ENCODE results near the gene ABR.
"Not testable (repeated sequence)": the region's sequence is repeated elsewhere in the genome, so short reads cannot be mapped to it uniquely, and the experiment has no call there.

The ABR gene

DNA sequence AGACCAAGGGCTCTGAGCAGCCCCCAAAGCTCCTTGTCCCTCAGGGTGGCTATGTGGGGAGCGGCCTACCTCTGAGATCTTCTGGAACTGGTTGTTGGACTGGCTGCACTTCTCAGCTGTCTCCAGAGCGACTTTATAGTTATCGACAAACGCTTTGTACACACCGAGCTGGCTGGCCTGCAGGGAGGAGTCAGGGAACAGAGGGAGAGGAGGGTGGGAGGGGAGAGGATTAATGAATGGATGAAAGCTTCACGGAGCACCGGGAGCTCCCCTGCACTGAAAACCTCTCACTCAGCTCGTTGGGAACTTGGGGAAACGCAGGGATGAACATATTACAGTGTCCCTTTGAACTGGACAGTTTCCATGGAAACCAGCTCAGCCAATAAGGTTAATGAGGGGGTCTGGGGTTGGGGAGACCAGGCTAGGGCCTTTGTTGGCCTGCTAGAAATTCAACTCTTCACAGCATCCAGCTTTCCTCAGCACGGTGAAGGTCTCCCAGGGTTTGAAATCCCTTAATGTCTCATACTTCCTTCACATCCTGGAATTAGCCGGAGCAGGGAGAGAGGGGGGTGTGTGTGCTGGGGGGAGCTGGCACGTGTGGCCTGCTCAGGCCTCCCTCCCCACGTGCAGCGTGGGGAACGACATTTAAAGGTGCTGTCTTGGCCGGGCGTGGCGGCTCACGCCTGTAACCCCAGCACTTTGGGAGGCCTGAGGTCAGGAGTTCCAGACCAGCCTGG, 96.2 kb downstream of the ABR start:
- DNase-seq (ENCODE audit: low read depth, low spot score) = no peak
- H3K4me3 ChIP-seq (ENCODE audit: low read length) = no peak overlapping the region

GRCh38 chr17:1082579-1082978, 97.2 kb downstream of the ABR start:
- DNase-seq (ENCODE audit: low read depth, low spot score) = no peak
- H3K4me3 ChIP-seq (ENCODE audit: low read length) = no peak overlapping the region

DNA sequence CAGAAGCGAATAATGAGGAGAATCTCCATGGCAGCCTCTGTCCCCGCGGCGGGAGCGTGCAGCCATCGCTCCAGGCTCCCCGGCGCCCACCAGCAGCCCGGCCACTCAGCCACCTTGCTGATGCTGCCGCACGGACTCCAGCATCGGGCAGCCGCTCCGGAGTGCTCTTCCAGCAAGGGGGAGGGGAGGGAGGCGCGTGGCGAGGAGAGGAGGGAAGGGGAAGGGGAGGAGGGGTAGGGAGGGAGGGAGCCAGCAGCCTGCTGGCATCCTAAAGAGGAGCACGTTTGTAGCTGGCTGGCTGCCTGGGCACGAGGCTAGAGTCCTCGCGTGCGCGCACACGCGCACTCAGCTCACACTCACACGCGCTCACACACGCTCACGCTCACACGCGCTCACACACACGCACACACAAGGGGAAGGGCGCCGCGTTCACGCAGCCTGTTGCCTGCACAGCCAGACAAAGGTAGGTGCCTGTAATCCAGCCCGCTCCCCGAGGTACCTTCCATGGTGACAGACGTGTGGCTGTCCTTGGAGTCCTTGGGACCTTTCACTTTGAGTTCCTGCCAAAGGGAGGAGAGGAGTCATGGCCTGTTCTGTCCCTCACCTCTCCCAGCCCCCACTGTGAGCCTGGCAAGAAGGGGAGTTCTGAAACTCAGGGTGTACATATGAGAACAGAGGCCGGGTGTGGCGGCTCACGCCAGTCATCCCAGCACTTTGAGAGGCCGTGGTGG, 100.8 kb downstream of the ABR start:
- H3K4me3 ChIP-seq (ENCODE audit: low read length) = no peak overlapping the region
- DNase-seq (ENCODE audit: low read depth, low spot score) = no peak

- DNase-seq (ENCODE audit: low read depth, low spot score) = no peak
- no peak overlapping the region for H3K4me3 ChIP-seq (ENCODE audit: low read length)
These were observed 101.6 kb downstream of the ABR start for GRCh38 chr17:1077986-1078711.

GRCh38 chr17:1077581-1077985, 102.2 kb downstream of the ABR start:
- no peak overlapping the region for H3K4me3 ChIP-seq (ENCODE audit: low read length)
- DNase-seq (ENCODE audit: low read depth, low spot score) = no peak

- no peak for DNase-seq (ENCODE audit: low read depth, low spot score)
These were observed 102.8 kb downstream of the ABR start for GRCh38 chr17:1076982-1077302.

GRCh38 chr17:1076299-1076981, 103.3 kb downstream of the ABR start:
- no peak for DNase-seq (ENCODE audit: low read depth, low spot score)

More at GRCh38 chr17:1076982-1077302, 102.8 kb downstream of the ABR start:
- H3K4me3 ChIP-seq (ENCODE audit: low read length) = no peak overlapping the region

GRCh38 chr17:1074886-1075605, 104.7 kb downstream of the ABR start:
- DNase-seq (ENCODE audit: low read depth, low spot score) = no peak
- H3K4me3 ChIP-seq (ENCODE audit: low read length) = no peak overlapping the region

More at GRCh38 chr17:1076299-1076981, 103.3 kb downstream of the ABR start:
- no peak overlapping the region for H3K4me3 ChIP-seq (ENCODE audit: low read length)

DNA sequence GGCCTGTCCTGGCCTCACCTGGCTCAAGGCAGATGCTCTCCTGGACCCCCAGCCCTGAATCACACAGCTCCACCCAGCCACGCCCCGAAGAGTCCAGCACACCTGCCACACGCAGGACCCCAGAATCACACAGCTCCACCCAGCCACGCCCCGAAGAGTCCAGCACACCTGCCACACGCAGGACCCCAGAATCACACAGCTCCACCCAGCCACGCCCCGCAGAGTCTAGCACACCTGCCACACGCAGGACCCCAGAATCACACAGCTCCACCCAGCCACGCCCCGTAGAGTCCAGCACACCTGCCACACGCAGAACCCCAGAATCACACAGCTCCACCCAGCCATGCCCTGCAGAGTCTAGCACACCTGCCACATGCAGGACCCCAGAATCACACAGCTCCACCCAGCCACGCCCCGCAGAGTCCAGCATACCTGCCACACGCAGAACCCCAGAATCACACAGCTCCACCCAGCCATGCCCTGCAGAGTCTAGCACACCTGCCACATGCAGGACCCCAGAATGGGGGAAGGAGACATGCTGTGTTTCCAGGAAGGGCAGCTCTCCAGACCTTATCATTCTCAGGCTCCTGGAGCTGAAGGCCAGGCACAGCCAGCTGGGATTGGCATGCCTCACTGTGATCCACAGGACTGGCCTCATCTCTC, 105.7 kb downstream of the ABR start:
- not testable (repeated sequence) for DNase-seq (ENCODE audit: low read depth, low spot score); H3K4me3 ChIP-seq (ENCODE audit: low read length)

GRCh38 chr17:1073241-1073962, 106.4 kb downstream of the ABR start:
- no peak for DNase-seq (ENCODE audit: low read depth, low spot score)
- H3K4me3 ChIP-seq (ENCODE audit: low read length) = no peak overlapping the region

GRCh38 chr17:1072551-1072961, 107.2 kb downstream of the ABR start:
- H3K4me3 ChIP-seq (ENCODE audit: low read length) = no peak overlapping the region
- no peak for DNase-seq (ENCODE audit: low read depth, low spot score)

DNA sequence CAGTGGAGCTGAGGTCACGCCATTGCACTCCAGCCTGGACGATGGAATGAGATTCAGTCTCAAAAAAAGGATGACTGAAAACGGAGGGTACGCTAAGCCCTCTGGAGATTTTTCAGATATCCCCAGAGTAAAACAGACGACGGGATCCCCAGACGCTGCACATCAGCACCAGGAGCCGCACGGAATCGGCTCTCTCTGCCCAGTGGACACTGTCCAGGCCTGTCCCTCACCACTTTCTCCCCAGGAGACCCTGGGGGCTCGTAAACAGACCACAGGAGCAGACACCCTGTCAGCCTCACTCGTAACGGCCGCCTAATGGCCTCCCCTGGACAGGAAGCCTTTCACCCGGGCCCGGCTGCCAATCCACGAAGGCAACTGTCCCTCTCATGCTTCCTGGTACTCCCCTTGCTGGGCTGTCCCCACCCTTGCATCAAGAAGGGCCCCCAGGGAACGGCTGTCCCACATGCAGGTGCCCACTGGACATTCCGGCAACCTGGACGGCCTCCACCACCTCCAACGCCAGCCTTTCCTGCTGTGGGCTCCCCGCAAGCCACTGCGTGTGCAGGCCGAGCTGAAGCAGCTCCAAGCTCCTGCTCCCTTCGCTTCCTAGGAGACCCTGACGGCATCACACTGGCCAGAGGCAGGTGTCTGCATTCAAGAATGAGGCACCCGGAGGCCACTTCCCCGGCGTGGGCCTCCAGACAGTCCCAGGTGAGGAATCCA, 108.5 kb downstream of the ABR start:
- DNase-seq (ENCODE audit: low read depth, low spot score) = no peak
- H3K4me3 ChIP-seq (ENCODE audit: low read length) = no peak overlapping the region

- no peak for DNase-seq (ENCODE audit: low read depth, low spot score)
- no peak overlapping the region for H3K4me3 ChIP-seq (ENCODE audit: low read length)
These were observed 109.4 kb downstream of the ABR start for GRCh38 chr17:1070411-1070810.

- DNase-seq (ENCODE audit: low read depth, low spot score) = no peak
- H3K4me3 ChIP-seq (ENCODE audit: low read length) = no peak overlapping the region
These were observed 109.9 kb downstream of the ABR start for GRCh38 chr17:1069847-1070246.

GRCh38 chr17:1068356-1068755, 111.4 kb downstream of the ABR start:
- no peak overlapping the region for H3K4me3 ChIP-seq (ENCODE audit: low read length)
- DNase-seq (ENCODE audit: low read depth, low spot score) = no peak

- DNase-seq (ENCODE audit: low read depth, low spot score) = no peak
- no peak overlapping the region for H3K4me3 ChIP-seq (ENCODE audit: low read length)
These were observed 112.4 kb downstream of the ABR start for GRCh38 chr17:1067282-1067956.

DNA sequence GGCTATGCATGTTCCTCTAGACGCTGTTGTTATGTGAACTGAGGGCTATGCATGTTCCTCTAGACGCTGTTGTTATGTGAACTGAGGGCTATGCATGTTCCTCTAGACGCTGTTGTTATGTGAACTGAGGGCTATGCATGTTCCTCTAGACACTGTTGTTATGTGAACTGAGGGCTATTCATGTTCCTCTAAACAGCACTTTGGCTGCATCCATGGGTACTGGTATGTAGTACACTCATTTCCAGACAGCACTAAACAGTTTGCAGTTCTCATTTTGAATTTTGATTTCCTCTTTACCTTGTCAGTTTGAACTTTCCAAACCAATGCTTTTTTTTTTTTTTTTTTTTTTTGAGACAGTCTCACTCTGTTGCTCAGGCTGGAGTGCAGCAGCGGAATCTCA, 114.4 kb downstream of the ABR start:
- H3K4me3 ChIP-seq (ENCODE audit: low read length) = not testable (repeated sequence)

More for the DNA sequence above, 114.4 kb downstream of the ABR start:
- not testable (repeated sequence) for DNase-seq (ENCODE audit: low read depth, low spot score)

Data from Jurkat, Clone E6-1 (cell line).